Suprapubic skin (tissue), 3 donors: ENCODE measurements around the gene STAT1.

Source experiments
- CTCF ChIP-seq, 2 donors: fragments of 200-600 bp in 1 of 2; fragments of 450-650 bp in 1 of 2; sonication (generic) in 1 of 2; IDR thresholded peaks; one replicate each; pipeline ENCODE4 v1.5.1; 2016 to 2019; ENCODE audit warnings: antibody characterized with exemption in 2 of 2, mild to moderate bottlenecking in 1 of 2, moderate library complexity in 1 of 2
- EP300 ChIP-seq: sonication (generic); formaldehyde crosslinking; IDR thresholded peaks from one replicate; pipeline ENCODE4 v1.6.1; 2017; ENCODE audit warnings: antibody characterized with exemption
- POLR2A ChIP-seq, 2 donors: fragments of 450-650 bp; IDR thresholded peaks; one replicate each; pipeline ENCODE4 v1.6.1; 2017; ENCODE audit warnings: antibody characterized with exemption in 2 of 2, mild to moderate bottlenecking in 2 of 2, moderate library complexity in 2 of 2

DNA sequence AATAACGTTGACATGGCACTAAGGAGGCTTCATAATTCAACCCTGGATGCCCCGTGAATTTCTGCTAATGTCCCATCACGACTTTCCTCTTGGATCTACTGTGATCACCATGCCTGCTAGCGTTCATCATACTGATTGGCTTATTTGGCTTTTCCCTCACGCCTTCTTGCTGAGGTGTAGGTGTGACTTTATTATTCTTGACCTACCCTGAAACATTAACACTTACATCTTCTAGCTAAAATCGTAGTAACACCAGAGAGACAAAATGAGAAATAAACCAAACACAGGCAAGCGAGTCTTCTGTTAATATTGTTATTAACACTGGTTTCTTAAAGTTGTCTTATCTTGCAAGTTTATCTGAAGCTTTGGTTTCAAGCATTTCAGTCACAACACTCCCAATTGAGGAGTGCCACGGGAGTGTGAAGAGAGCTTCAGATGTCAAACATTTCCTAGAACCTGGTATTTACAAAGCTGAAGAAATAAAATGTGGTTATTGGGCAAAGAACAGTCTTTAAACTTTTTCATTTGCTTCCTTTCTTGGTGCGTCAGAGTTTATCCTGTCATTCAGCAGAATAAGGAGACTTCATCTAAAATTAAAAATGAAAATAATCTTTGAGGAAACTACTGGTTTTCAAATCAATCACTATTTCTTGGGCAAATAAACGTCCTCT, 15.4 kb upstream of the STAT1 start:
- TF ChIP-seq CTCF (IDR thresholded peaks at IDR 0.05): no peak
- no peak for TF ChIP-seq EP300
- TF ChIP-seq POLR2A (IDR thresholded peaks at IDR 0.05): no peak
